H1 (cell line): Measurements from ENCODE around the gene ATP6AP1. TPM values are rescaled to one million over a fixed set of nuclear protein-coding genes. Genes with fewer than 3 reads are reported as not detected.

Experiments used
- CTCF ChIA-PET: fragments of 300-600 bp; sonication (Branson Sonifier 250); formaldehyde crosslinking; loops from one replicate; lab custom pipeline; 2021; ENCODE audit not compliant: partially characterized antibody; lab: Charles Lee
- POLR2A ChIA-PET: fragments of 300-600 bp; sonication (Branson Sonifier 250); formaldehyde crosslinking; loops from one replicate; lab custom pipeline; 2021; ENCODE audit warnings: inconsistent platforms; ENCODE audit not compliant: partially characterized antibody; lab: Charles Lee
- DNase-seq, 2 experiments: peaks; one replicate each; pipeline versions ENCODE4 v3.0.0 to v3.0.0-alpha.2; 2010 to 2022; ENCODE audit warnings: low spot score in 2 of 2, low read depth in 1 of 2, mixed read lengths in 1 of 2
- FAIRE-seq: peaks from 2 replicates; lab custom pipeline; 2011; peaks lifted over from hg19 to GRCh38; lab: Jason Lieb, UNC
- H2AFZ ChIP-seq: 2 replicates; pipeline ENCODE4 v1.8.1; 2012; ENCODE audit warnings: low read length, inconsistent platforms
- H2AK5ac ChIP-seq: 2 replicates; pipeline ENCODE4 v1.6.1; 2013; ENCODE audit warnings: low read depth, low read length
- H2BK120ac ChIP-seq: replicated peaks from 2 replicates; pipeline ENCODE3; 2013; ENCODE audit warnings: low read depth, low read length, inconsistent platforms
- H2BK12ac ChIP-seq: 2 replicates; pipeline ENCODE4 v1.6.1; 2013; ENCODE audit warnings: low read depth, low read length
- H2BK15ac ChIP-seq: 2 replicates; pipeline ENCODE4 v1.6.1; 2013; ENCODE audit warnings: low read length
- H2BK20ac ChIP-seq: 2 replicates; pipeline ENCODE4 v1.6.1; 2013; ENCODE audit warnings: low read length
- H2BK5ac ChIP-seq: 2 replicates; pipeline ENCODE4 v1.6.1; 2013; ENCODE audit warnings: low read depth, low read length
- H3K14ac ChIP-seq: 2 replicates; pipeline ENCODE4 v1.6.1; 2013; ENCODE audit warnings: inconsistent platforms; ENCODE audit not compliant: insufficient read length
- H3K18ac ChIP-seq: 2 replicates; pipeline ENCODE4 v1.6.1; 2013; ENCODE audit warnings: low read length; ENCODE audit errors: extremely low read depth
- H3K23ac ChIP-seq: 2 replicates; pipeline ENCODE4 v1.6.1; 2013; ENCODE audit warnings: inconsistent platforms; ENCODE audit not compliant: insufficient read length
- H3K23me2 ChIP-seq: 2 replicates; pipeline ENCODE4 v1.6.1; 2013; ENCODE audit warnings: low read depth, low read length
- H3K27ac ChIP-seq: 2 replicates; pipeline ENCODE4 v1.6.1; 2011; ENCODE audit warnings: low read depth, low read length, inconsistent platforms
- H3K27me3 ChIP-seq, 4 experiments: replicated peaks in 1 of 4; 1 replicate in 1 of 4; 2 replicates in 3 of 4; pipeline versions ENCODE4 v1.6.1 to v1.8.1; 2011 to 2013; ENCODE audit warnings: low read length in 3 of 4, mild to moderate bottlenecking in 3 of 4, inconsistent platforms in 2 of 4, mixed read lengths in 2 of 4, moderate library complexity in 1 of 4; ENCODE audit not compliant: control insufficient read depth in 3 of 4, insufficient read depth in 3 of 4; ENCODE audit errors: extremely low read depth in 1 of 4
- H3K36me3 ChIP-seq, 4 experiments: 2 replicates each; pipeline versions ENCODE4 v1.6.1 to v1.8.1; 2011 to 2013; ENCODE audit warnings: mild to moderate bottlenecking in 4 of 4, low read length in 3 of 4, moderate library complexity in 2 of 4, control low read depth in 1 of 4, inconsistent platforms in 1 of 4; ENCODE audit not compliant: insufficient read depth in 4 of 4, control insufficient read depth in 2 of 4
- H3K4ac ChIP-seq: replicated peaks from 2 replicates; pipeline ENCODE3; 2013; ENCODE audit warnings: low read length, low read depth, mixed read lengths, inconsistent platforms; ENCODE audit not compliant: insufficient read length
- H3K4me1 ChIP-seq, 4 experiments: replicated peaks in 1 of 4; 1 replicate in 1 of 4; 2 replicates in 3 of 4; pipeline versions ENCODE4 v1.6.1 to v1.8.1; 2011 to 2013; ENCODE audit warnings: low read length in 3 of 4, inconsistent platforms in 2 of 4, mixed read lengths in 1 of 4; ENCODE audit not compliant: insufficient read depth in 4 of 4, control insufficient read depth in 3 of 4
- H3K4me2 ChIP-seq, 2 experiments: 2 replicates each; pipeline versions ENCODE4 v1.6.1 to v1.8.1; 2011 to 2013; ENCODE audit warnings: low read depth in 2 of 2, low read length in 2 of 2, control low read depth in 1 of 2, inconsistent platforms in 1 of 2, mild to moderate bottlenecking in 1 of 2; ENCODE audit not compliant: insufficient read depth in 1 of 2
- H3K4me3 ChIP-seq, 4 experiments: fragments of 200-600, 300-600 bp in 1 of 4; sonication (generic), shearing (Covaris generic), sonication (Bioruptor Twin) in 1 of 4; 2 replicates each; pipeline versions ENCODE4 v1.5.1 to v1.8.1; 2011 to 2016; ENCODE audit warnings: low read length in 4 of 4, low read depth in 3 of 4, control low read depth in 2 of 4, inconsistent platforms in 2 of 4, mild to moderate bottlenecking in 2 of 4, mixed read lengths in 1 of 4, moderate library complexity in 1 of 4; ENCODE audit not compliant: insufficient read depth in 2 of 4; ENCODE audit errors: extremely low read depth in 1 of 4
- H3K56ac ChIP-seq: replicated peaks from 2 replicates; pipeline ENCODE3; 2013; ENCODE audit warnings: low read depth, mild to moderate bottlenecking, mixed read lengths, low read length, inconsistent platforms; ENCODE audit not compliant: insufficient read length
- H3K79me1 ChIP-seq: 2 replicates; pipeline ENCODE4 v1.6.1; 2013; ENCODE audit warnings: low read depth, low read length, control low read depth
- H3K79me2 ChIP-seq, 2 experiments: 2 replicates each; pipeline versions ENCODE4 v1.6.1 to v1.8.1; 2012 to 2013; ENCODE audit warnings: low read length in 2 of 2, mild to moderate bottlenecking in 2 of 2, inconsistent platforms in 1 of 2; ENCODE audit not compliant: insufficient read depth in 2 of 2, control insufficient read depth in 1 of 2
- H3K9ac ChIP-seq, 4 experiments: replicated peaks in 1 of 4; 1 replicate in 1 of 4; 2 replicates in 3 of 4; pipeline versions ENCODE4 v1.6.1 to v1.8.1; 2011 to 2013; ENCODE audit warnings: low read depth in 3 of 4, low read length in 3 of 4, control low read depth in 2 of 4, mild to moderate bottlenecking in 2 of 4, moderate library complexity in 2 of 4, inconsistent platforms in 1 of 4; ENCODE audit errors: extremely low read depth in 1 of 4
- H3K9me3 ChIP-seq, 2 experiments: 2 replicates each; pipeline versions ENCODE4 v1.6.1 to v1.8.1; 2012 to 2013; ENCODE audit warnings: mild to moderate bottlenecking in 2 of 2, moderate library complexity in 2 of 2, control low read depth in 1 of 2, inconsistent platforms in 1 of 2, low read depth in 1 of 2, low read length in 1 of 2, mixed read lengths in 1 of 2; ENCODE audit not compliant: insufficient read depth in 2 of 2
- H4K20me1 ChIP-seq, 2 experiments: replicated peaks in 1 of 2; 2 replicates each; pipeline versions ENCODE3 to v1.8.1; 2011 to 2013; ENCODE audit warnings: inconsistent platforms in 2 of 2, low read length in 2 of 2, mild to moderate bottlenecking in 1 of 2; ENCODE audit not compliant: insufficient read depth in 2 of 2, control insufficient read depth in 1 of 2
- H4K5ac ChIP-seq: 2 replicates; pipeline ENCODE4 v1.6.1; 2013; ENCODE audit warnings: low read length, low read depth, mixed read lengths, inconsistent platforms; ENCODE audit not compliant: insufficient read length
- H4K8ac ChIP-seq: 2 replicates; pipeline ENCODE4 v1.8.0; 2013; ENCODE audit warnings: mild to moderate bottlenecking, moderate library complexity, low read length, inconsistent platforms; ENCODE audit not compliant: insufficient read depth; ENCODE audit errors: extremely low read depth
- H4K91ac ChIP-seq: replicated peaks from 2 replicates; pipeline ENCODE3; 2013; ENCODE audit warnings: low read length, mixed read lengths, inconsistent platforms; ENCODE audit not compliant: insufficient read length
- ATF2 ChIP-seq: IDR thresholded peaks from 2 replicates; pipeline ENCODE4 v1.6.1; 2012; ENCODE audit warnings: low read length, inconsistent platforms
- E2F6 ChIP-seq: IDR thresholded peaks from 2 replicates; pipeline ENCODE4 v1.6.1; 2012; ENCODE audit warnings: inconsistent platforms
- RFX5 ChIP-seq: IDR thresholded peaks from 2 replicates; pipeline ENCODE4 v1.6.1; 2011; ENCODE audit warnings: low read depth, low read length, improper control_type of control experiment, borderline replicate concordance
- TAF7 ChIP-seq: optimal IDR thresholded peaks from 2 replicates; pipeline ENCODE3; 2011; ENCODE audit warnings: low read depth, mild to moderate bottlenecking, inconsistent platforms, low read length, moderate library complexity, borderline replicate concordance
- WGBS, 2 experiments: shearing (Covaris generic) in 1 of 2; methylation state at CpG; one replicate each; pipeline versions ENCODE4 v1.1.6 to v1.1.7; 2013 to 2015; ENCODE audit warnings: low lambda C conversion rate in 2 of 2, mixed read lengths in 2 of 2, inconsistent platforms in 1 of 2, low coverage in 1 of 2, missing lambda C conversion rate in 1 of 2; ENCODE audit not compliant: insufficient replicate concordance in 2 of 2, insufficient coverage in 1 of 2, insufficient read length in 1 of 2; ENCODE audit errors: extremely low coverage in 1 of 2, missing lambda C conversion rate in 1 of 2; 5-methylcytosine and 5-hydroxymethylcytosine counted together
- polyA plus RNA-seq, 7 experiments: library from polyadenylated mRNA; depleted of rRNA in 3 of 7; stranded (reverse) in 5 of 7; unstranded in 2 of 7; fragments of >200 nt in 5 of 7; fragments of 200-250 nt in 2 of 7; gene quantifications; 1 replicate in 5 of 7; 2 replicates in 1 of 7; 4 replicates in 1 of 7; pipeline versions ENCODE4 v1.2.1 to v1.2.3, GENCODE V29; 2011 to 2013; ENCODE audit warnings: missing spikeins in 2 of 7, mixed read lengths in 2 of 7
- total RNA-seq: library from RNA; stranded (reverse); fragmentation: NEBNext Ultra II Directional; extraction: Animal tissue kit (Norgen Biotek cat#: 25700); gene quantifications from 2 replicates; pipeline ENCODE4 v1.2.1, GENCODE V29; 2021

Gene ATP6AP1
- total and polyA plus RNA-seq, 2 of the 8 experiments (the other 6 are each of a cell fraction or from before 2014, with no cell fraction given), result 44.6 to 80.8 TPM

GRCh38 chrX:154477891-154478477 lies 49.5 kb downstream of the ATP6AP1 start:
- Histone ChIP-seq H2BK5ac (no peak overlapping the region), H3K27ac (no peak overlapping the region), H3K23me2 (0 out of 2 replicates have a peak, but pooled peaks cover 3% of the 10 kb centered on the region), H2BK120ac (no peak overlapping the region), H3K23ac (no peak overlapping the region), H2BK12ac (no peak overlapping the region), H4K8ac (no peak overlapping the region), H2AFZ (no peak overlapping the region), H4K91ac (no peak overlapping the region), H2BK15ac (no peak overlapping the region), H3K4ac (no peak overlapping the region), H3K4me3 (peak overlapping the region; percentile 45 to 66 (median 55)), H3K4me2 (peak overlapping the region; percentile 66 to 71), H2BK20ac (no peak overlapping the region), H3K18ac (no peak overlapping the region; the same call in 1 of the 2 replicates), H3K36me3 (no peaks in the 10 kb centered on the region; a peak in 1 of 8 replicates), H3K9ac (peak overlapping the region in 1 of 4 experiments; percentile 28; a peak in 1 of 7 replicates), H3K27me3 (no peaks in the 10 kb centered on the region), H4K20me1 (no peaks in the 10 kb centered on the region), H4K5ac (no peak overlapping the region), H3K4me1 (peaks cover 0 to 6% (median 0%) of the 10 kb centered on the region in 4 experiments; a peak in 1 of 7 replicates), H3K79me2 (no peaks in the 10 kb centered on the region), H3K14ac (no peak overlapping the region), H3K79me1 (no peaks in the 10 kb centered on the region), H2AK5ac (no peak overlapping the region), H3K56ac (no peak overlapping the region), H3K9me3 (no peaks in the 10 kb centered on the region)
- CTCF ChIA-PET, result interaction anchor here (0.6 to 1.1 kb wide), 2 partner anchors 69 to 94 kb away, joined by 3 read pairs; no protein-coding TSS in a partner anchor
- no peak for FAIRE-seq
- no peak for DNase-seq
- no peak for TF ChIP-seq TAF7
- no peak for TF ChIP-seq RFX5
- TF ChIP-seq E2F6, result peak; percentile 59; the same call in 1 of the 2 replicates
- TF ChIP-seq ATF2, result no peak
- 69% methylated on average over 19 of the region's 24 CpGs; no CpG with 5 or more reads in 1 of the 2 experiments for WGBS, 2 experiments
- POLR2A ChIA-PET, result interaction anchor here (0.7 to 1.9 kb wide), 11 partner anchors 9 to 80 kb away, joined by 3 to 6 read pairs (median 4); partner anchors contain the start of genes FAM50A, PLXNA3 and SLC10A3
